ENCODE results near the gene SND1.

SND1 gene

GRCh38 chr7:127690337-127690736 is 38.3 kb downstream of the SND1 start:
- no peak for DNase-seq

DNA sequence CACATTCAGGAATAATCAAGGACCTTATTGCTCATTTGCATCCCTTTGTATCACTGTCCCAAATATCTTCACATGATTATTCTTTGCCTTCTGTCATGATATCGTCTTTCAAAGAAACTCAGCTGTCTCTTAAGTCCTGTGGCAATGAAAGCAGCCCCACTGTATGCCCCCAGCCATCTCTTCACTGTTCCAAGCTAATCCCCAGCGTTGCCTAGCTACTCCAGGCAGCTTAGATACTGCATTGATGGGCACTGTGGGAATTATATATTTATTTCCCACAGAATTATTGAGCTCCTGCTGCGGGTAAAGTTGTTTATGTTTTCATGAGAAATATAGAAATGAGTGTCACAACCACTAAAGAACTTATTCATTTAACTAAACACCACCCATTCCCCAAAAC is 38.8 kb downstream of the SND1 start:
- DNase-seq = no peak

DNA sequence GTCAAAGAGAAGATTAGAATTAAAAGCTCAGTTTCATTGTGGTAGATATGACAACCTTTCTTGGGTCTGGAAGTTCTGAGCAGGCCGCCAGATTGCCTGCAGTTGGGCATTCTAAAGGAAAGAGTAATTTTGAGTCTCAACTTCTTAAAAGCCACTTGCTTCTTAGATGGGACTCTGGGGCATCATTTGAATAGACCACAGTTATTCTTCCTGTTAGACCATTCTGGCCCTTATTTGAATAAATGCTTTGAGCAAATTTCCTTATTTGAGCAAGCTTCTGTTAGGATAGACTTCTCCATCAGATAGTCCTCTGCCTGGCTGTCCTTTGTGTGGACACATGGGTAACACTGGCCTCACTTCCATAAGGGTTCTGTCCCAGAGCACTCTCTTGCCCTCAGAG is 40.2 kb downstream of the SND1 start:
- no peak for DNase-seq

GRCh38 chr7:127699853-127700252 is 47.9 kb downstream of the SND1 start:
- DNase-seq = no peak

- no peak for DNase-seq
Observed at GRCh38 chr7:127702052-127702652, 50.2 kb downstream of the SND1 start.

GRCh38 chr7:127702938-127703337 is 50.9 kb downstream of the SND1 start:
- no peak for DNase-seq

DNA sequence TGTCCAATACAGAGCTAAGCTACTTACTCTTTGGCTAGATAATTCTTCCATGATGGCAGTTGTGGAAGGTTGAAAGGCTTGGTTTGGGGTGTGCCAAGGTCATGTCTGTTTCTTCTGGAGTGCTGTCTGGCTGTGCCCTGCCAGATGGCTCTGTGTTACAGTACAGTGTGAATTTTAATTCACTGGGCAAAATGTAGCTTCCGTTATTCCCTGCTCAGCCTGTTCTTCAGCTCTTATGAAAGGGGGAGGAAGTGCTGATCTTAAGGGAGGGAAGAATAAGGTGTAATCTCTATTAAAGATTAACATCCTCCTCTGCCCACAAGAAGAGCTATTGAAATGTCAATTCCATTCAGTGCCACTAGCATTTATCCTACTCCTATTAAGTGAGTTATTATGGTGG is 52.2 kb downstream of the SND1 start:
- DNase-seq = no peak

- DNase-seq = no peak
Observed at GRCh38 chr7:127705461-127705959, 53.5 kb downstream of the SND1 start.

- no peak for DNase-seq
Observed at GRCh38 chr7:127706766-127707165, 54.8 kb downstream of the SND1 start.

DNA sequence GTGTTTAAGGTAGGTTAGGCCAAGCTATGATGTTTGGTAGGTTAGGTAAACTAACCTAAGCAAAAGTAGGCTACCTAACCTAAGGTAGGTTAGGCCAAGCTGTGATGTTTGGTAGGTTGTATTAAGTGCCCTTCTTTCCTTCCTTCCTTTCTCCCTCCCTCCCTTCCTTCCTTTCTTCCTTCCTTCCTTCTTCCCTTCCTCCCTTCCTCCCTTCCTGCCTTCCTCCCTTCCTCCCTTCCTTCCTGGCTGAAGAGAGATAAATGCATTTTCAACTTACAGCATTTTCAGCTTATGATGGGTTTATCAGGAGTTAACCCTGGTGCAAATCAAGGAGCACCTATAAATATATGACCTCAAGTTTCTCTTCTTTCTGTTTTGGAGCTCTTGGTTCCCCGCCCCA is 56.2 kb downstream of the SND1 start:
- no peak for DNase-seq

DNA sequence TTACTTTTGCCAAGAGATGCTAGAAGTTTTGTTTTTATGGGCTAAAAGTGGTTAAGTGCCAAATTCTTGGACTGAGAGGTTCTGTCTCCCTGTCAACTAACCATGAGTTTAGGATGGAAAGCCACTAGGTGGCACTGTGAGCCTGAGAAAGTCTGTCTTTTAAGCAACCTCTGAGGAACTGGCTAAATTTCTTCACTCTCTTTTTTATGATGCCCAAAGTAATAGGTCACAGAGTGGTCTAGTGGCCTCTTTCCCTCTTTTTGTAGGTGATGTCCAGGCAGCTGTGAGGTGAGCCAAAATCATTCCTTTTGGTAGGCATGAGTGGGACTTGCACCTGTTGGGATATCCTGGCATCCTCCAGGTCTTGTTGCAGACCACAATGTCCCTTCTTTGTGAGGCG is 56.8 kb downstream of the SND1 start:
- DNase-seq = peak; percentile 72

DNA sequence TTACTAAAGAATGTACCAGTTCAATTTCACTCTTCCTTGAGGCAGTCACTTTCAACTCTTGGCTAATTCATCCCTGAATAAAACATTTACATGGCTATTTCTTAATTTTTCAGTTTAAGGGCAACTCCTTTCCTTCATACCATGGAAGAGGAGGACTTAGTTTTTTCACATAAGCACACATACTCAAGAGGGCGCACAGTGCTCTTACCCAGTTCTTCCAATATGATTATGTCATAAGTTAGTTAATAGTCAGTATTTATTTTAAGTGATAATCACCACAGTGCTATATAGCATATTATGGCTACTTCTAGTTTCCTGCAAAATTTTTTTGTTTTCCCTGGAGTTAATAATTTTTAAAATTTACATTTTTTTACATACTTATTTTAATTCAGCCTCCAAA is 58.6 kb downstream of the SND1 start:
- DNase-seq = no peak

DNA sequence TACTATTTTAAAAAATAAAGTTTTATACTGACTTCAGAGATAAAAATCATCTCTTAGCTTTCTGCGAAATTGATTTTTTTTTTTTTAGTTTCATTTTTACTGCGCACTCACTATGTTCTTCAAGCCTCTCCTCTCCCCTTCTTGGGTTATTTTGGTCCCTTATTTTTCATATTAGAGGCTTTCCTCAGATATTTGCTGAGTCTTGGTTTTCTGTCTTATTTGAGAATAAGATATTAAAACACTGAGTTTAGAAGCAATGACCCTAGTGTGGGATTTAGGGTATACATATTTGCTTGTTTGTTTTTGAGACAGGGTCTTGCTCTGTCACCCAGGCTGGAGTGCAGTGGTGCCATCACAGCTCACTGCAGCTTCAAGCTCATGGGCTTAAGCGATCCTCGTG is 59.9 kb downstream of the SND1 start:
- DNase-seq = no peak

GRCh38 chr7:127713006-127713405 is 61.0 kb downstream of the SND1 start:
- DNase-seq = no peak

DNA sequence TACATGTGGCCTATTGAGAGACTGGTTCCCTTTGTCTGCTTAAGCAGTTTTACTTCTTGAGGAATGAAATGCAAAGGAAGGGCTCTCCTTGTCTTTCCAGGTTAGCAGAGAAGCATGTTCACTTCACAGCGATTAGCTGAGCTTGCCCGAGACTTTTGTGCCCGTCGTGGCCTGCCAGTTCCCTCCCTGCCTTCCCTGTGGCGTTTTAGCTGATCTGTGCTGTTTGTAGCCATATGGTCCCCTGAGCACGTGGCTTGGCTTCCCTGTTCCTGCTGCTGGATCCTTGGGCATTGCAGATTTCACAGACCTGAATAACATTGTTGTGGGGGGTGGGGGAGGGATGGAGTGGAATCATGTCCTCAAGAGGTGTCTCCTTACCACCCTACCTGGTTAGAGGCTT is 61.8 kb downstream of the SND1 start:
- DNase-seq = no peak

- DNase-seq = no peak
Observed at GRCh38 chr7:127715272-127715671, 63.3 kb downstream of the SND1 start.

GRCh38 chr7:127715901-127716300 is 63.9 kb downstream of the SND1 start:
- DNase-seq = no peak

- DNase-seq = no peak
Observed at GRCh38 chr7:127717502-127718339, 65.7 kb downstream of the SND1 start.

- DNase-seq = no peak
Observed at GRCh38 chr7:127718340-127718679, 66.3 kb downstream of the SND1 start.

- DNase-seq = no peak
Observed at GRCh38 chr7:127726476-127726875, 74.5 kb downstream of the SND1 start.

GRCh38 chr7:127730658-127731276 is 78.8 kb downstream of the SND1 start:
- DNase-seq = no peak

GRCh38 chr7:127731431-127732080 is 79.6 kb downstream of the SND1 start:
- DNase-seq = no peak

DNA sequence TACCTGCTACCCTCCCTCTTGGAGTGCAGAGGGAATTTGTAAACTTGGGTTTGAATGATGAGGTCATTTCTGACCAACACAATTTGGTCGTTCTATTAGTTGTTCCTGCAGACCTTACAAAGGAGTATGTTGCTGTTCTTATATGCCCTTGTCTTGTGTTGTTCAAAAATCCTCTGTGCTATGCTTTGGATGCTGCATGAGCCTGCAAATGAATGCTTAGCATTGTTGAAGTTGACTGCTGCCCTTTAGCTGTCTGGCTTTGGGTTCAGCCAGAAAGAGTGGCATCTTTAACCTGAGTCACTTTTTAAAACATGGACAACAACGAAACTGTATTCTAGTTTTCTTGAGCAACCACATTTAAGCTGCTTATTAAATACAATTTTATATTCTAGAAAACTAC is 80.3 kb downstream of the SND1 start:
- no peak for DNase-seq

GRCh38 chr7:127733986-127734385 is 82.0 kb downstream of the SND1 start:
- no peak for DNase-seq

All from activated CD8-positive, alpha-beta memory T cell treated with anti-CD3 and anti-CD28 coated beads, Interleukin-2, amount 50 U/mL, for 4 hours (primary cell).